Fibroblast of lung (primary cell): ENCODE measurements around the gene FBXL17. TPM values are rescaled to one million over a fixed set of nuclear protein-coding genes. Genes with fewer than 3 reads are reported as not detected.

ENCODE experiments used
- DNase-seq, 2 donors: peaks; one replicate each; pipeline versions ENCODE4 v3.0.0 to v3.0.0-alpha.2; 2010; ENCODE audit warnings: low read depth in 2 of 2
- H2AFZ ChIP-seq: 2 replicates; pipeline ENCODE4 v1.5.1; 2012; ENCODE audit warnings: low read length, control low read depth, inconsistent platforms
- H3K27ac ChIP-seq: 2 replicates; pipeline ENCODE4 v1.5.1; 2011; ENCODE audit warnings: low read length, control low read depth; ENCODE audit not compliant: insufficient read depth
- H3K27me3 ChIP-seq: 2 replicates; pipeline ENCODE4 v1.5.1; 2011; ENCODE audit warnings: mild to moderate bottlenecking, low read length; ENCODE audit not compliant: control insufficient read depth, insufficient read depth
- H3K36me3 ChIP-seq: 2 replicates; pipeline ENCODE4 v1.5.1; 2011; ENCODE audit warnings: low read length; ENCODE audit not compliant: control insufficient read depth, insufficient read depth
- H3K4me1 ChIP-seq: 2 replicates; pipeline ENCODE4 v1.5.1; 2011; ENCODE audit warnings: low read length; ENCODE audit not compliant: control insufficient read depth, insufficient read depth; ENCODE audit errors: extremely low read depth
- H3K4me2 ChIP-seq: 2 replicates; pipeline ENCODE4 v1.5.1; 2011; ENCODE audit warnings: low read length, control low read depth; ENCODE audit not compliant: insufficient read depth; ENCODE audit errors: extremely low read depth
- H3K4me3 ChIP-seq, 4 experiments: fragments of 200-600 bp in 1 of 4; sonication (generic) in 1 of 4; replicated peaks in 1 of 4; 2 replicates each; pipeline ENCODE4 v1.5.1; 2011 to 2016; ENCODE audit warnings: low read length in 4 of 4, low read depth in 3 of 4, mild to moderate bottlenecking in 3 of 4, control low read depth in 2 of 4, inconsistent platforms in 1 of 4, mixed read lengths in 1 of 4; ENCODE audit not compliant: insufficient read depth in 1 of 4; ENCODE audit errors: control extremely low read depth in 1 of 4
- H3K79me2 ChIP-seq: 2 replicates; pipeline ENCODE4 v1.5.1; 2012; ENCODE audit warnings: mild to moderate bottlenecking, low read length, inconsistent platforms; ENCODE audit not compliant: control insufficient read depth, insufficient read depth
- H3K9ac ChIP-seq: 2 replicates; pipeline ENCODE4 v1.5.1; 2011; ENCODE audit warnings: mild to moderate bottlenecking, low read length, control low read depth; ENCODE audit not compliant: insufficient read depth
- H3K9me3 ChIP-seq: 2 replicates; pipeline ENCODE4 v1.5.1; 2012; ENCODE audit warnings: low read depth, low read length; ENCODE audit not compliant: control insufficient read depth, insufficient read depth
- H4K20me1 ChIP-seq: 2 replicates; pipeline ENCODE4 v1.5.1; 2011; ENCODE audit warnings: low read length; ENCODE audit not compliant: control insufficient read depth, insufficient read depth; ENCODE audit errors: extremely low read depth
- CTCF ChIP-seq, 2 donors: IDR thresholded peaks in 1 of 2; conservative IDR thresholded peaks in 1 of 2; 1 replicate in 1 of 2; 2 replicates in 1 of 2; pipeline ENCODE4 v1.5.1; 2011 to 2012; ENCODE audit warnings: low read length in 2 of 2, control low read depth in 1 of 2, inconsistent platforms in 1 of 2, low read depth in 1 of 2, mild to moderate bottlenecking in 1 of 2
- EZH2 ChIP-seq: IDR thresholded peaks from 2 replicates; pipeline ENCODE4 v1.5.1; 2012; ENCODE audit warnings: low read length, control low read depth, mild to moderate bottlenecking; ENCODE audit errors: missing control alignments
- polyA plus RNA-seq, 2 donors: library from polyadenylated mRNA; depleted of rRNA in 1 of 2; stranded (reverse) in 1 of 2; unstranded in 1 of 2; fragments of >200 nt; gene quantifications; 2 replicates each; pipeline ENCODE4 v1.2.1, GENCODE V29; 2011 to 2012; ENCODE audit warnings: missing spikeins in 1 of 2
- total RNA-seq: library from RNA; depleted of rRNA; stranded (reverse); fragments of >200 nt; gene quantifications from 2 replicates; pipeline ENCODE4 v1.2.1, GENCODE V29; 2014

FBXL17 gene
- total and polyA plus RNA-seq, 2 donors (not counting 1 experiment from before 2014, with no cell fraction given): 7.1 to 8.3 TPM

GRCh38 chr5:108149369-108149768 lies 232.5 kb downstream of the FBXL17 start:
- H2AFZ ChIP-seq: no peak overlapping the region

GRCh38 chr5:108148715-108149139 lies 233.2 kb downstream of the FBXL17 start:
- H3K4me2 ChIP-seq: no peak overlapping the region
- no peaks in the 10 kb centered on the region for H3K79me2 ChIP-seq
- no peak overlapping the region for H3K9ac ChIP-seq
- TF ChIP-seq EZH2 (no peak), CTCF (conservative IDR thresholded peaks at IDR 0.05 in 1 of 2, IDR thresholded peaks at IDR 0.05 in 1 of 2; ENCODE audit: low read depth in 1 of 2, low read length in 2 of 2) (peak; percentile 45 to 68)
- no peak overlapping the region for H3K4me3 ChIP-seq
- no peaks in the 10 kb centered on the region for H4K20me1 ChIP-seq
- H3K27me3 ChIP-seq: no peaks in the 10 kb centered on the region
- H3K36me3 ChIP-seq: no peaks in the 10 kb centered on the region
- no peak overlapping the region for H3K27ac ChIP-seq
- no peaks in the 10 kb centered on the region for H3K4me1 ChIP-seq
- H3K9me3 ChIP-seq: no peaks in the 10 kb centered on the region
- peak; percentile 19 to 31 for DNase-seq
- H2AFZ ChIP-seq: no peak overlapping the region

More at GRCh38 chr5:108149369-108149768, 232.5 kb downstream of the FBXL17 start:
- Histone ChIP-seq H3K79me2 (no peaks in the 10 kb centered on the region), H3K4me2 (no peak overlapping the region), H3K9ac (no peak overlapping the region), H3K9me3 (no peaks in the 10 kb centered on the region), H3K36me3 (no peaks in the 10 kb centered on the region), H3K27me3 (no peaks in the 10 kb centered on the region), H3K4me3 (no peak overlapping the region), H3K27ac (no peak overlapping the region), H3K4me1 (no peaks in the 10 kb centered on the region), H4K20me1 (no peaks in the 10 kb centered on the region)
- TF ChIP-seq CTCF (conservative IDR thresholded peaks at IDR 0.05 in 1 of 2, IDR thresholded peaks at IDR 0.05 in 1 of 2; ENCODE audit: low read depth in 1 of 2, low read length in 2 of 2): no peak
- no peak for TF ChIP-seq EZH2
- DNase-seq: no peak

DNA sequence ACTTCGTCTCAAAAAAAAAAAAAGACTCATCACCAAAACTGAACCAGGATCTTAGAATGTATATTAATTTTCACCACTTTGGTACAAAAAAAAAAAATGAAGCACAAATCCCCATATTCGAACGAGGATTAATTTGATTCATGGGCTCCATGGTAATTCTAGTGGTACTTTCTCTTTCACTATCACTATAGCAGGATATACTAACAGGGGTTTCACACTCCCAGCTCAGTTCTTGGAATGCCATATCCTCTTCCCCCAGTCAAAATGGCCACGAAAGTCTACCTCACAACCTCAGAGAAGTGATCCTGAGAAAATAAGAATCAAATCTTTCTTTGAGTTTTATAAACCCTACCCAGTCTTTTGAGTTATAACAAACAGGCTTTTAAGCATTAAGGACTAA lies 235.7 kb downstream of the FBXL17 start:
- no peak overlapping the region for H3K4me3 ChIP-seq
- H3K4me1 ChIP-seq: no peaks in the 10 kb centered on the region
- no peaks in the 10 kb centered on the region for H4K20me1 ChIP-seq
- H3K9ac ChIP-seq: no peak overlapping the region
- H3K9me3 ChIP-seq: no peaks in the 10 kb centered on the region
- H3K27ac ChIP-seq: no peak overlapping the region
- DNase-seq: no peak
- H3K27me3 ChIP-seq: no peaks in the 10 kb centered on the region
- H3K36me3 ChIP-seq: no peaks in the 10 kb centered on the region
- no peak overlapping the region for H3K4me2 ChIP-seq
- H3K79me2 ChIP-seq: no peaks in the 10 kb centered on the region
- TF ChIP-seq EZH2: no peak
- TF ChIP-seq CTCF (conservative IDR thresholded peaks at IDR 0.05 in 1 of 2, IDR thresholded peaks at IDR 0.05 in 1 of 2; ENCODE audit: low read depth in 1 of 2, low read length in 2 of 2): no peak
- no peak overlapping the region for H2AFZ ChIP-seq
